Stimulated activated naive CD8-positive, alpha-beta T cell treated with anti-CD3 and anti-CD28 coated beads, Interleukin-15, Interleukin-2, amounts not matched to agents 100 ng/mL and 50 ng/mL, for 24 hours (primary cell): Measurements from ENCODE around the gene SH3RF3.
A peak's percentile ranks its signal among the peaks of the same experiment; 100 is the strongest.
"Not testable (repeated sequence)": the region's sequence is repeated elsewhere in the genome, so short reads cannot be mapped to it uniquely, and the experiment has no call there.

ENCODE experiments used
- H3K27ac Mint-ChIP-seq: one replicate; pipeline ENCODE4 v1.8.0; 2021; ENCODE audit warnings: mild to moderate bottlenecking, mixed read lengths
- H3K27me3 Mint-ChIP-seq: one replicate; pipeline ENCODE4 v1.8.0; 2021; ENCODE audit warnings: mixed read lengths
- H3K36me3 Mint-ChIP-seq: one replicate; pipeline ENCODE4 v1.8.0; 2021; ENCODE audit warnings: low read depth, mixed read lengths
- H3K4me1 Mint-ChIP-seq: one replicate; pipeline ENCODE4 v1.8.0; 2021; ENCODE audit warnings: low read depth, mixed read lengths
- H3K4me3 Mint-ChIP-seq: one replicate; pipeline ENCODE4 v1.8.0; 2021; ENCODE audit warnings: mild to moderate bottlenecking, mixed read lengths
- H3K9me3 Mint-ChIP-seq: one replicate; pipeline ENCODE4 v1.8.0; 2021; ENCODE audit warnings: mixed read lengths

Gene SH3RF3

DNA sequence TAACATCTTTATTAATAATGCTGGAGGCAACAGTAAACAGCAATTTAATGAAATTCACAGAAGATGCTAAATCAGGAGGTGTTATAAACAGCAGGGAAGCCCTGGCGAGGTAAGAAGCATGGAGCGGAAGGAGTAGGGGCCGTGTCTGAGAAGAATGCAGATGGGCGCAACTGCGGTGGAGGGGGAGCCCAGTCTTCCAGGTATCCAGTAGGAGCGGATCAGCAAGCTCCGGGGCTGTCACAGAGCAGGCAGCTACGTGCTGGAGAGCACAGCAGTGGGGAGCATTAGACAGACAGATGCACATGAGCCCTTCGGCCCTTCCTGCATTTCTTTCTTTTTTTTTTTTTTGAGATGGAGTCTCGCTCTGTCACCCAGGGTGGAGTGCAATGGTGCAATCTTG is 82.3 kb downstream of the SH3RF3 start:
- no peaks in the 10 kb centered on the region for H3K36me3 Mint-ChIP-seq
- H3K27ac Mint-ChIP-seq = no peak overlapping the region
- H3K9me3 Mint-ChIP-seq = no peaks in the 10 kb centered on the region
- H3K4me3 Mint-ChIP-seq = no peak overlapping the region
- H3K4me1 Mint-ChIP-seq = peaks cover 71% of the 10 kb centered on the region
- H3K27me3 Mint-ChIP-seq = peaks cover 41% of the 10 kb centered on the region

DNA sequence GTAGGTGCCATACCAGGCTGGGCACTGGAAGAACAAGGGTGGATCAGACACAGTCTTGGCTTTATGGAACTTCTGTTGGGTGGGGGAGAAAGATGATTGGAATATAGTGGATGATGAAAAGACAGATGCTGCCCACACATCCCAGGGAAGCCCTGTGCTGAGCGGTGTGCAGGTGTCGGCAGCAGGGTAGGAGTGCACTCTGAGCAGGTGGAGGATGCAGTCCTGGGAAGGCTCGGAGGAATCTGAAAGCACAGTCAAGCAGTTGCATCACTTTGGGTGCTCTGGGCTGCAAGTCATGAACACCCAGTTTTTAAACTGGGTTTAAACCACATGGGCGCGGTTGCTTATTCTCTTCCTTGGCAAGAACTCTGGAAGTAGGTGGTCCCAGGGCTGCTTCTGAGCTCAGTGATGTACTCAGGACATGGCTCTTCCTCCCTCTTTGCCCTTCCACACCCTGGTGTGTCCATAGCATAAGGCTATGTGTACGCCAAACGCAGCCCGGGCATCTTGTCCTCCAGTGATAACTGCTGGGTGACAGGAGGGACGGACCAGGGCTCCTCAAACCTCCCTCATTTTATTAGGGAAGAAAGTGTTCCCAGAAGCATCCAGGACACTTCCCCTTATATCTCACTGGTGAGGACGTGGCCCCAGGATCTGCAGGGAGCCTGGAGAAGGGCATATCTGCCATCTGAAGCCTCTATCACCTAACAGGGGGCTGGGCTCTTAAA is 84.0 kb downstream of the SH3RF3 start:
- Mint-ChIP-seq H3K36me3 (no peaks in the 10 kb centered on the region), H3K27me3 (peaks cover 49% of the 10 kb centered on the region), H3K4me3 (peak overlapping the region; percentile 67), H3K4me1 (peaks cover 80% of the 10 kb centered on the region), H3K27ac (peak overlapping the region; percentile 92), H3K9me3 (no peaks in the 10 kb centered on the region)

DNA sequence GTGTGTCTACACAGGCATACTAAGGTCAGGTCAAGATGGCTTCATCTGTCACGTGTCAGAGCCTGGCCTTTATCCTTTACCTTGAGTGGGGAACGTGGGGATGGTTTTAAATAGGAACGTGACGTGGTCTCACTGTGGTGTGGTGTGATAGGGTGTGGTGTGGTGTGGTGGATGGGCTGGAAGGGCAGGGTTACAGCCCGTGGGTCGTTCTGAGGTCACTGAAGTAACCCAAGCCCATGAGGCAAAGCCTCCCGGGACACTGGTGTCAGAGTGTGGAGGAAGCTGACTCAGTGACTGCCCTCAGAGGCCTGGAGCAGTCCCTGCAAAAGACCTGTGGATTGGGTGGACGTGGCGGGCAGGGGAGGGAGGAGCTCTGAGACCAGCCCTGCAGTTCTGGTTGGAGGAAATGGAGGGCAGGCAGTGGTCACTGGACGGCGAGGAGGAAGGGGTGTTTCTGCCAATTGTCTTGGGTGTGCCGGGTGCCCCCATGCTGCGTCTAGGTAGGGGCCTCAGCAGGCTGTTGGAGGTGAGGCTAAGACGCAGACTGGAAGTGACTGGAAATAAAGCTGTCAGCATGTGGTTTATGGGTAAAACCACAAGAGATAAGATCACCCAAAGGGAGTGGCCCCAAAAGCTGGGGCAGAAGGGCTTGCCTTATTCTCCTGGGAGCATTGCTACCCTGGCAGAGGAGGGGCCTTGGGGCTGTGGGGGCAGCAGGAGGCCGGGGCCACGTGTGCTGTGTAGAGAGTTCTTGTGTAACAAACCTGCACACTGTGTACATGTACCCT is 84.8 kb downstream of the SH3RF3 start:
- Mint-ChIP-seq H3K27ac (peak overlapping the region; percentile 92), H3K4me3 (peak overlapping the region; percentile 67), H3K9me3 (no peaks in the 10 kb centered on the region), H3K4me1 (peaks cover 89% of the 10 kb centered on the region), H3K36me3 (no peaks in the 10 kb centered on the region), H3K27me3 (peaks cover 54% of the 10 kb centered on the region)

DNA sequence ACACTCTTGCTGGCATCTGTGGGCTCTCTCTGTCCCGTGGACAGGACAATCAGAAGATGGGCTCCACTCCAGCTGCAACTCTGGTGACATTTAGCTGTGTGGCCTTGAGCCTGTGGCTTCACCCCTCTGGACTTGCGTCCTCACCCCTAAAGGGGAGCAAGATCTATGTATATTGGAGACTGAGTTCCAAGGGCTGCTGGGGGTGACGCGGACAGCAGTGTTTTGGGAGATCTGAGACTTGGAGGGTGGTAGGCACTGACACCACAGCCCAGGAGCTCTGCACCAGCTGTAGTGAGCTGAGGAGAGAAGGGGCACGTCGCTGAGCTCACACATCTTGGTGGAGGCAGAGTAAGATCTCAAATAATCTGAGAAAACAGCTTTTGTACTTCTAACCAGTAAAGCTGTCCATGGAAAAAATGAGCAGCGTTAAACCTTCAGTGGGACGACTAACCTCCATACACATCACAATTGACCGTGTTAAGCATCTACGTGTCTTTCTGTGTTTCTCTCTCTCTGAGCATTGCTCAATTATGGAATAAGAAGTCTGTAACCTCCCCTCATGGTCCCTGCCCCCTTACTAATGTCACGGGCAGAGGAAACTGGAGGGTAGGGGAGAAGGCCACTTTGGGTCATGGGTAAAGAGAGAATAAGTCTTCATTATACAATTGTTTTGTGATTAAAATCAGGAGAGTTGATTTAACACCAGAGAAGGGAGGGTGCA is 85.8 kb downstream of the SH3RF3 start:
- peak overlapping the region; percentile 67 for H3K4me3 Mint-ChIP-seq
- H3K4me1 Mint-ChIP-seq = peaks cover 85% of the 10 kb centered on the region
- no peaks in the 10 kb centered on the region for H3K9me3 Mint-ChIP-seq
- peaks cover 56% of the 10 kb centered on the region for H3K27me3 Mint-ChIP-seq
- H3K36me3 Mint-ChIP-seq = no peaks in the 10 kb centered on the region
- peak overlapping the region; percentile 92 for H3K27ac Mint-ChIP-seq

GRCh38 chr2:109215866-109216265 is 86.9 kb downstream of the SH3RF3 start:
- H3K27me3 Mint-ChIP-seq = peaks cover 47% of the 10 kb centered on the region
- H3K4me1 Mint-ChIP-seq = peaks cover 74% of the 10 kb centered on the region
- H3K4me3 Mint-ChIP-seq = no peak overlapping the region
- no peaks in the 10 kb centered on the region for H3K36me3 Mint-ChIP-seq
- H3K9me3 Mint-ChIP-seq = no peaks in the 10 kb centered on the region
- peak overlapping the region; percentile 92 for H3K27ac Mint-ChIP-seq

DNA sequence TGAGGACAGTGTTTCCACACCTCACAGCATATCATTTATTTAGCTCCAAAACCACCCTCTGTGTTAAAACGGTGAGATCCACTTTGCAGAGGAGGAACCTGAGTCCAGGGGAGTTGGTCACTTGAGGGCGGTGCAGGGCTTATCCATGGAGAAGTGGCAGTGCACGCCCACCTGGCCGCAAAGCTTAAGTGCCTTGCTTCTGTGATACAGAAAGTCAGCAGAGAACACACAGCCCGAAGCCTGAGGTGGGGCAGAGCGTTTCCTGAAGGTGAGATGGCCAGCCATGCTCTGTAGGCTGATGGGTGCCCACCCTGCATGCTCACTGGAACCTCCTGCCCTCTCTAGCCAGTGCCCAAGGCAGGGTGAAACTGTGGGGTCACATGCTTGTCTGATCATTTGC is 87.3 kb downstream of the SH3RF3 start:
- H3K36me3 Mint-ChIP-seq = no peaks in the 10 kb centered on the region
- H3K4me1 Mint-ChIP-seq = peaks cover 70% of the 10 kb centered on the region
- H3K27me3 Mint-ChIP-seq = peaks cover 42% of the 10 kb centered on the region
- no peaks in the 10 kb centered on the region for H3K9me3 Mint-ChIP-seq
- no peak overlapping the region for H3K4me3 Mint-ChIP-seq
- no peak overlapping the region for H3K27ac Mint-ChIP-seq

- Mint-ChIP-seq H3K9me3 (no peaks in the 10 kb centered on the region), H3K4me3 (peak overlapping the region; percentile 69), H3K36me3 (no peaks in the 10 kb centered on the region), H3K4me1 (peaks cover 65% of the 10 kb centered on the region), H3K27me3 (peaks cover 33% of the 10 kb centered on the region), H3K27ac (peak overlapping the region; percentile 50)
Observed at GRCh38 chr2:109217362-109218086, 88.5 kb downstream of the SH3RF3 start.

GRCh38 chr2:109218087-109218791 is 89.2 kb downstream of the SH3RF3 start:
- H3K27me3 Mint-ChIP-seq = peaks cover 29% of the 10 kb centered on the region
- peak overlapping the region; percentile 69 for H3K4me3 Mint-ChIP-seq

DNA sequence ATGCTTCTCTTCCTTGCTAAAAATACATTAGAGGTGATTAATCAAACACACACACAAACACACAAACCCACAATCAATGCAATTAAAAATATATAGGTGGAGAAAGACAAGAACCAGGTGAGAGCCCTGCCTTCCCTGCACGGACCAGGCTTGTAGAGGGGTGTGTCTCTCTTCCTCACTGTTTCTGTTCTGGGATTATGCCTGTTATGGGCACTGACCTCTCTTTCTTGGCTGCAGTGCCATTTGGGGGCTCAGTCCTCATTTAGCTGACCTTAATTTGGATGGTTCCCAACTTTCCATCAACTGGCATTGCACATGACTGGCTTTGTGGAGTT is 89.8 kb downstream of the SH3RF3 start:
- peaks cover 29% of the 10 kb centered on the region for H3K27me3 Mint-ChIP-seq
- no peak overlapping the region for H3K27ac Mint-ChIP-seq
- no peaks in the 10 kb centered on the region for H3K36me3 Mint-ChIP-seq
- no peak overlapping the region for H3K4me3 Mint-ChIP-seq
- peaks cover 52% of the 10 kb centered on the region for H3K4me1 Mint-ChIP-seq
- H3K9me3 Mint-ChIP-seq = no peaks in the 10 kb centered on the region

More at GRCh38 chr2:109218087-109218791, 89.2 kb downstream of the SH3RF3 start:
- Mint-ChIP-seq H3K36me3 (no peaks in the 10 kb centered on the region), H3K4me1 (peaks cover 58% of the 10 kb centered on the region), H3K27ac (no peak overlapping the region), H3K9me3 (no peaks in the 10 kb centered on the region)

DNA sequence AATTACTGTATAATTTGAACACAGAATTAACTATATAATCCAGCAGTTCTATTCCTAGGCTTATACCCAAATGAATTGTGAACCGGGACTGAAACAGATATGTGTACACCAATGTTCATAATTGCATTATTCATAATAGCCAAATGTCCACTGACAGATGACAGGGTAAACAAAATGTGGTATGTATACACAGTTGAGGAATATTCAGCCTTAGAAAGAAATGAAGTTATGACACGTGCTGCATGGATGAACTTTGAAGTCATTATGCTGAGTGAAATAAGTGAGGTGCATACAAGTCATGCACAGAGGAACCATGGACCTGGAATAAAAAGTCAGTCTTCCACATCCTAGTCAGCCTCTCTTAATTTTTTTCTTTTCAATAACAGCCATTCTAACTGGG is 91.9 kb downstream of the SH3RF3 start:
- Mint-ChIP-seq H3K27me3 (peaks cover 24% of the 10 kb centered on the region), H3K4me3 (no peak overlapping the region), H3K36me3 (no peaks in the 10 kb centered on the region), H3K4me1 (peaks cover 31% of the 10 kb centered on the region), H3K9me3 (no peaks in the 10 kb centered on the region), H3K27ac (no peak overlapping the region)

DNA sequence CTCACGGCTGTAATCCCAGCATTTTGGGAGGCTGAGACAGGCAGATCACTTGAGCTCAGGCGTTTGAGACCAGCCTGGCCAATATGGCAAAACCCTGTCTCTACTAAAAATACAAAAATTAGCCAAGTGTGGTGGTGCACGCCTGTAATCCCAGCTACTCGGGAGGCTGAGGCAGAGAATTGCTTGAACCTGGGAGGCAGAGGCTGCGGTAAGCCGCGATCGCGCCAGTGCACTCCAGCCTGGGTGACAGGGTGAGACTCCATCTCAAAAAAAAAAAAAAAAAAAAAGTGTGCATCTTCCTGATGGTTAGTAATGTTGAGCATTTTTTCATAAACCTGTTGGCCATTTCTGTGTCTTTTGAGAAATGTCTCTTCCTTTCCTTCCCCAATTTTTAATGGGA is 92.3 kb downstream of the SH3RF3 start:
- not testable (repeated sequence) for H3K27ac Mint-ChIP-seq, H3K36me3 Mint-ChIP-seq, H3K9me3 Mint-ChIP-seq, H3K4me3 Mint-ChIP-seq
- H3K4me1 Mint-ChIP-seq = peaks cover 27% of the 10 kb centered on the region
- H3K27me3 Mint-ChIP-seq = peaks cover 19% of the 10 kb centered on the region

DNA sequence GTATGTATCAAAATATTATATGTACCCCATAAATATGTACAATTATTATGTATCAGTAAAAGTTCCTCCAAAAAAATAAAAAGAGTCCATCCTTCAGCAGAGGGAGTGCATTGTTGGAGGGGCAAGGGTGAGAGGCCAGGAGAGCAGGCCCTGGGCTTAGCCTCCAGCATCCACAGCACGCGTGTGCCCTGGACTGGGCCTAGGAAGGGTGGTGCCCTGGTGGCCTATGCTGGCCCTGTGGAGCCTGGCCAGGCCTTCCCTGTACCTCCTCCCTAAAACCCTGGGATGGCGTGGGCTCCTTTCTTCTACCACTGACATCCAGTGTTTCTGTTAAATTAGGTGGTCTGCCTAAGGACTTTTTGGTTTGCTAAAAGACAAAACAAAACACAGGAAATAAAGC is 93.4 kb downstream of the SH3RF3 start:
- Mint-ChIP-seq H3K4me1 (peaks cover 16% of the 10 kb centered on the region), H3K9me3 (no peaks in the 10 kb centered on the region), H3K4me3 (no peak overlapping the region), H3K27ac (no peak overlapping the region), H3K36me3 (no peaks in the 10 kb centered on the region), H3K27me3 (peaks cover 10% of the 10 kb centered on the region)

GRCh38 chr2:109222825-109223471 is 93.9 kb downstream of the SH3RF3 start:
- Mint-ChIP-seq H3K4me3 (no peak overlapping the region), H3K27ac (no peak overlapping the region), H3K9me3 (no peaks in the 10 kb centered on the region), H3K27me3 (peaks cover 8% of the 10 kb centered on the region), H3K4me1 (peaks cover 11% of the 10 kb centered on the region), H3K36me3 (no peaks in the 10 kb centered on the region)

DNA sequence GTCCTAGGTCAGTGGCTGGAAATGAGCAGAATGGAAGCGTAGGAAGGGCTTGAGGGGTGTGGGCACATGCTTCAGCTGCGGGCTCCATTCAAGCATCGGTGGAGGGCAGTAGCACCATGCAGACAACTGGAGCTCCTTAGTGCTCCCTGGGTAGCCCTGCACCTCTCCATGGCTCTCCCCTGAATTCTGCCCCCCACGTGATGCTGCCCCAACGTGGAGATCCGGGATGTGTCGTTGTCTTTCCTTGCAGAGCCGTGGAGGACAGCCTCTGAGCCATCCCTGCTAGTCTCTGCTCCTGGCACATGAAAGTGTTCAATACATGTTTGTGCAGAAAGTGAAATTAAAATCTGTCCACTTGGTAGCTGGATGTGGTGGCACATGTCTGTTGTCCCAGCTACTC is 94.5 kb downstream of the SH3RF3 start:
- H3K36me3 Mint-ChIP-seq = no peaks in the 10 kb centered on the region
- no peak overlapping the region for H3K27ac Mint-ChIP-seq
- no peaks in the 10 kb centered on the region for H3K9me3 Mint-ChIP-seq
- peaks cover 7% of the 10 kb centered on the region for H3K27me3 Mint-ChIP-seq
- H3K4me3 Mint-ChIP-seq = no peak overlapping the region
- peaks cover 5% of the 10 kb centered on the region for H3K4me1 Mint-ChIP-seq
